ENCODE data around the gene RIPK4. TPM values are rescaled to one million over a fixed set of nuclear protein-coding genes. Genes with fewer than 3 reads are reported as not detected.

RIPK4 gene
- polyA plus RNA-seq, 1 donor from 2014 or later = not detected

DNA sequence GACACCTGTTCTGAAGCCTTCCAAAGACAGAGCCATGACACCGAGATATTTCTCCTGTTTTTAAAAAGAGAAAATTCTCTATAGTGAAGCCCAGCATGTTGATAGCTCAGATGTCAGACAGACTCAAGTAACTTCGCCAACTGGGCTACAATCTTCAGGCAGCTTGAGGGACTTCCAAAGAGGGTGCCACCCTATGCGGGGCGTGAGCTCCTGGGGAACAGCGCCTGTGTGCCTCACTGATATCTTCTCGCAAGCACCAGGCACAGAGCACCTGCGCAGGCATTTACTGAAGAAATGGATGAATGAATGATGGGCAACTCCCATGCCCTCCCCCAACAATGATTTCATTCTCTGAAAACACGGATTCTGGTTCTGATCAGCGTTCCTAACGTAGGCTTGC, 17.6 kb downstream of the RIPK4 start:
- Histone ChIP-seq H3K9me2 (ENCODE audit: insufficient read depth, low read length) (no peaks in the 10 kb centered on the region), H3K36me3 (ENCODE audit: insufficient read depth, low read length) (no peaks in the 10 kb centered on the region), H3K9ac (ENCODE audit: low read length) (no peak overlapping the region), H3K79me2 (replicated peaks; ENCODE audit: insufficient read depth, low read length) (no peaks in the 10 kb centered on the region), H2AFZ (ENCODE audit: low read depth, low read length) (no peak overlapping the region), H4K20me1 (ENCODE audit: insufficient read depth) (no peaks in the 10 kb centered on the region), H3K27me3 (ENCODE audit: insufficient read depth, low read depth, low read length) (no peaks in the 10 kb centered on the region), H3K4me3 (ENCODE audit: low read length) (no peak overlapping the region), H3K9me3 (ENCODE audit: low read length) (no peaks in the 10 kb centered on the region), H3F3A (ENCODE audit: insufficient read depth, low read length, poor library complexity, severe bottlenecking) (no peaks in the 10 kb centered on the region), H3K4me2 (ENCODE audit: low read length) (no peak overlapping the region), H3K27ac (ENCODE audit: low read length) (no peak overlapping the region)
- TF ChIP-seq, protein P1, sequence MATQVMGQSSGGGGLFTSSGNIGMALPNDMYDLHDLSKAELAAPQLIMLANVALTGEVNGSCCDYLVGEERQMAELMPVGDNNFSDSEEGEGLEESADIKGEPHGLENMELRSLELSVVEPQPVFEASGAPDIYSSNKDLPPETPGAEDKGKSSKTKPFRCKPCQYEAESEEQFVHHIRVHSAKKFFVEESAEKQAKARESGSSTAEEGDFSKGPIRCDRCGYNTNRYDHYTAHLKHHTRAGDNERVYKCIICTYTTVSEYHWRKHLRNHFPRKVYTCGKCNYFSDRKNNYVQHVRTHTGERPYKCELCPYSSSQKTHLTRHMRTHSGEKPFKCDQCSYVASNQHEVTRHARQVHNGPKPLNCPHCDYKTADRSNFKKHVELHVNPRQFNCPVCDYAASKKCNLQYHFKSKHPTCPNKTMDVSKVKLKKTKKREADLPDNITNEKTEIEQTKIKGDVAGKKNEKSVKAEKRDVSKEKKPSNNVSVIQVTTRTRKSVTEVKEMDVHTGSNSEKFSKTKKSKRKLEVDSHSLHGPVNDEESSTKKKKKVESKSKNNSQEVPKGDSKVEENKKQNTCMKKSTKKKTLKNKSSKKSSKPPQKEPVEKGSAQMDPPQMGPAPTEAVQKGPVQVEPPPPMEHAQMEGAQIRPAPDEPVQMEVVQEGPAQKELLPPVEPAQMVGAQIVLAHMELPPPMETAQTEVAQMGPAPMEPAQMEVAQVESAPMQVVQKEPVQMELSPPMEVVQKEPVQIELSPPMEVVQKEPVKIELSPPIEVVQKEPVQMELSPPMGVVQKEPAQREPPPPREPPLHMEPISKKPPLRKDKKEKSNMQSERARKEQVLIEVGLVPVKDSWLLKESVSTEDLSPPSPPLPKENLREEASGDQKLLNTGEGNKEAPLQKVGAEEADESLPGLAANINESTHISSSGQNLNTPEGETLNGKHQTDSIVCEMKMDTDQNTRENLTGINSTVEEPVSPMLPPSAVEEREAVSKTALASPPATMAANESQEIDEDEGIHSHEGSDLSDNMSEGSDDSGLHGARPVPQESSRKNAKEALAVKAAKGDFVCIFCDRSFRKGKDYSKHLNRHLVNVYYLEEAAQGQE (IDR thresholded peaks at IDR 0.05; ENCODE audit: borderline replicate concordance) = no peak
- TF ChIP-seq SMC3 (conservative IDR thresholded peaks at IDR 0.05; ENCODE audit: poor library complexity) (no peak), TAF1 (IDR thresholded peaks at IDR 0.05; ENCODE audit: low read depth) (no peak), EZH2 (IDR thresholded peaks at IDR 0.05; ENCODE audit: borderline replicate concordance, insufficient read depth, low read length, poor library complexity, severe bottlenecking) (no peak), MXI1 (conservative IDR thresholded peaks at IDR 0.05; ENCODE audit: poor library complexity, severe bottlenecking) (no peak), POLR2AphosphoS5 (IDR thresholded peaks at IDR 0.05) (no peak), EP300 (conservative IDR thresholded peaks at IDR 0.05; ENCODE audit: poor library complexity, severe bottlenecking) (no peak), RAD21 (conservative IDR thresholded peaks at IDR 0.05) (no peak)
- TF ChIP-seq, protein P2, sequence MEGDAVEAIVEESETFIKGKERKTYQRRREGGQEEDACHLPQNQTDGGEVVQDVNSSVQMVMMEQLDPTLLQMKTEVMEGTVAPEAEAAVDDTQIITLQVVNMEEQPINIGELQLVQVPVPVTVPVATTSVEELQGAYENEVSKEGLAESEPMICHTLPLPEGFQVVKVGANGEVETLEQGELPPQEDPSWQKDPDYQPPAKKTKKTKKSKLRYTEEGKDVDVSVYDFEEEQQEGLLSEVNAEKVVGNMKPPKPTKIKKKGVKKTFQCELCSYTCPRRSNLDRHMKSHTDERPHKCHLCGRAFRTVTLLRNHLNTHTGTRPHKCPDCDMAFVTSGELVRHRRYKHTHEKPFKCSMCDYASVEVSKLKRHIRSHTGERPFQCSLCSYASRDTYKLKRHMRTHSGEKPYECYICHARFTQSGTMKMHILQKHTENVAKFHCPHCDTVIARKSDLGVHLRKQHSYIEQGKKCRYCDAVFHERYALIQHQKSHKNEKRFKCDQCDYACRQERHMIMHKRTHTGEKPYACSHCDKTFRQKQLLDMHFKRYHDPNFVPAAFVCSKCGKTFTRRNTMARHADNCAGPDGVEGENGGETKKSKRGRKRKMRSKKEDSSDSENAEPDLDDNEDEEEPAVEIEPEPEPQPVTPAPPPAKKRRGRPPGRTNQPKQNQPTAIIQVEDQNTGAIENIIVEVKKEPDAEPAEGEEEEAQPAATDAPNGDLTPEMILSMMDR (IDR thresholded peaks at IDR 0.05; ENCODE audit: poor library complexity, severe bottlenecking) = no peak

DNA sequence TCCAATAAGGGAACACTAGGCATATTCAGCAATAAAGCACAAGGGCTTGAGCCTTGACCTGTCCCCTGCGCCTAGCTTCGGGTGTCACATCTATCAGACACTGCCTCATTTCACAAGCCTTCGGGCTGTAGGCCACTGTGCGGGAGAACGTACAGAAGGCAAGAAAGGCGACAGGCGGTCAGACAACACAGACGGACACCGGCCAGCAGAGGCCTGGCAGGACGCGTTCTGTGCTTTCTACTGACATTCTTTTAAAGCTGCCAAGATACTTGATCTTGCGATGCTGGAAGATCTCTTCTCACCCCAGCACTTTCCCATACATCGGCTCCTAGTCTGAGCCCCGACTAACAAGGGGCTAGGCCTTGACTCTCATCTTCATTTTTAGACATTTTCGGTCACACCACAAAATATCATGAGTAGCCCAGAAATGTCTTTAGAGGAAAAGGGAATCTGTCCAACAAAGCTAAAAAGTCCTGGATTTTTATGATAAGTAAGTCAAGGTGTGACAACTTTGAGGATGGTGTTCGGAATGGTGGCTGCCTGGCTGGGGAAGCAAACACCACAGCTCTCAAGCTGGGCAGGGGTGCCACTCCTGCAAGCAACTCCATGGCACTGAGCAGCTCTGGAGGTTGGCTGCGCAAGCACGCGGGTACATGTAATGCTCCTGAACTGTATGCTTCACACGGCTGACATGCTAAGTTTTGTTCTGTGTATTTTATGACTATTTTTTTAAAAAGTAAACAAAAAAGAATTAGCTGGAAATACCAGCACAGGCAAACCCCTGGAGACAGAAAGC, 18.7 kb downstream of the RIPK4 start:
- Histone ChIP-seq H3K4me3 (ENCODE audit: low read length) (no peak overlapping the region), H4K20me1 (ENCODE audit: insufficient read depth) (no peaks in the 10 kb centered on the region), H3K9me3 (ENCODE audit: low read length) (no peaks in the 10 kb centered on the region), H3K79me2 (replicated peaks; ENCODE audit: insufficient read depth, low read length) (no peaks in the 10 kb centered on the region), H3F3A (ENCODE audit: insufficient read depth, low read length, poor library complexity, severe bottlenecking) (no peaks in the 10 kb centered on the region), H3K4me2 (ENCODE audit: low read length) (no peak overlapping the region), H3K36me3 (ENCODE audit: insufficient read depth, low read length) (no peaks in the 10 kb centered on the region), H3K27me3 (ENCODE audit: insufficient read depth, low read depth, low read length) (no peaks in the 10 kb centered on the region), H3K9ac (ENCODE audit: low read length) (no peak overlapping the region), H3K9me2 (ENCODE audit: insufficient read depth, low read length) (no peaks in the 10 kb centered on the region), H3K27ac (ENCODE audit: low read length) (no peak overlapping the region), H2AFZ (ENCODE audit: low read depth, low read length) (no peak overlapping the region)
- TF ChIP-seq SMC3 (conservative IDR thresholded peaks at IDR 0.05; ENCODE audit: poor library complexity) (no peak), RAD21 (conservative IDR thresholded peaks at IDR 0.05) (no peak), EP300 (conservative IDR thresholded peaks at IDR 0.05; ENCODE audit: poor library complexity, severe bottlenecking) (no peak), EZH2 (IDR thresholded peaks at IDR 0.05; ENCODE audit: borderline replicate concordance, insufficient read depth, low read length, poor library complexity, severe bottlenecking) (no peak), MXI1 (conservative IDR thresholded peaks at IDR 0.05; ENCODE audit: poor library complexity, severe bottlenecking) (no peak), TAF1 (IDR thresholded peaks at IDR 0.05; ENCODE audit: low read depth) (no peak)
- TF ChIP-seq, protein P1 (IDR thresholded peaks at IDR 0.05; ENCODE audit: borderline replicate concordance) = no peak
- TF ChIP-seq, protein P2 (IDR thresholded peaks at IDR 0.05; ENCODE audit: poor library complexity, severe bottlenecking) = no peak
